Fibroblast of pulmonary artery (primary cell): ENCODE measurements around the gene B3GLCT.

Source experiments
- DNase-seq: peaks from one replicate; pipeline ENCODE4 v3.0.0-alpha.2; 2010; ENCODE audit warnings: low read depth
- H3K4me3 ChIP-seq: replicated peaks from 2 replicates; pipeline ENCODE4 v1.5.1; 2011; ENCODE audit warnings: low read depth, mild to moderate bottlenecking, control low read depth, low read length, moderate library complexity
- CTCF ChIP-seq: IDR thresholded peaks from 2 replicates; pipeline ENCODE4 v1.5.1; 2011; ENCODE audit warnings: mild to moderate bottlenecking, control low read depth, low read length, inconsistent platforms; ENCODE audit errors: missing control alignments

The B3GLCT gene

GRCh38 chr13:31161557-31162150, 38.1 kb upstream of the B3GLCT start, which contains the start of gene HSPH1:
HSPH1 (minus strand) TSS chr13:31161904; CDS start chr13:31161582, 322 bp downstream.
- DNase-seq, result peak; percentile 98
- TF ChIP-seq CTCF, result no peak
- peak within 1 kb of the TSS; percentile 92 for H3K4me3 ChIP-seq

GRCh38 chr13:31162151-31163008, 37.4 kb upstream of the B3GLCT start:
- DNase-seq, result peak; percentile 99
- no peak for TF ChIP-seq CTCF
- peak overlapping the region; percentile 92 for H3K4me3 ChIP-seq

- no peak overlapping the region for H3K4me3 ChIP-seq
- TF ChIP-seq CTCF, result no peak
- no peak for DNase-seq
Measured at GRCh38 chr13:31166591-31166990, 33.2 kb upstream of the B3GLCT start.

GRCh38 chr13:31167490-31167889, 32.3 kb upstream of the B3GLCT start:
- H3K4me3 ChIP-seq, result no peak overlapping the region
- no peak for TF ChIP-seq CTCF
- no peak for DNase-seq

- TF ChIP-seq CTCF, result no peak
- DNase-seq, result no peak
- no peak overlapping the region for H3K4me3 ChIP-seq
Measured at GRCh38 chr13:31168166-31168565, 31.6 kb upstream of the B3GLCT start.

- no peak for DNase-seq
- TF ChIP-seq CTCF, result no peak
- no peak overlapping the region for H3K4me3 ChIP-seq
Measured at GRCh38 chr13:31168736-31169135, 31.0 kb upstream of the B3GLCT start.

GRCh38 chr13:31172001-31172400, 27.8 kb upstream of the B3GLCT start:
- peak; percentile 92 for DNase-seq
- no peak overlapping the region for H3K4me3 ChIP-seq
- no peak for TF ChIP-seq CTCF
